Amniotic stem cell (primary cell): ENCODE data around the gene PCP2.

Experiments
- DNase-seq: peaks from one replicate; lab custom pipeline; 2025; lab: John Stamatoyannopoulos, UW

PCP2 gene

GRCh38 chr19:7596211-7596937 lies 37.1 kb downstream of the PCP2 start:
- no peak for DNase-seq

- DNase-seq: no peak
Measured at GRCh38 chr19:7595466-7596133, 37.9 kb downstream of the PCP2 start, which contains the start of gene CAMSAP3. Gene CAMSAP3 (plus strand): TSS chr19:7595863. CDS start chr19:7596003, 140 bp downstream.

- no peak for DNase-seq
Measured at GRCh38 chr19:7590256-7590655, 43.3 kb downstream of the PCP2 start.

GRCh38 chr19:7589822-7590221 lies 43.7 kb downstream of the PCP2 start:
- DNase-seq: no peak

GRCh38 chr19:7582446-7582845 lies 51.1 kb downstream of the PCP2 start:
- DNase-seq: no peak
